Spleen (tissue), 7 donors: ENCODE measurements around the gene MOGAT2.

ENCODE experiments used
- CTCF ChIP-seq, 11 experiments: fragments of 200-600 bp in 7 of 11; fragments of 450-650 bp in 4 of 11; sonication (generic) in 4 of 11; IDR thresholded peaks in 8 of 11; conservative IDR thresholded peaks in 3 of 11; 1 replicate in 7 of 11; 2 replicates in 4 of 11; pipeline versions ENCODE4 v1.4.0 to v1.8.0; 2016 to 2021; ENCODE audit warnings: antibody characterized with exemption in 11 of 11, inconsistent platforms in 4 of 11, mild to moderate bottlenecking in 1 of 11
- POLR2AphosphoS5 ChIP-seq, 3 donors: sonication (generic); formaldehyde crosslinking; IDR thresholded peaks; one replicate each; pipeline ENCODE4 v1.5.1; 2017; ENCODE audit warnings: antibody characterized with exemption in 3 of 3
- donor health status: DM: no; HTN: no; CAD: no; lungs with moderate emphysema.
- donor health status: DM: no; HTN: no; CAD: no.
- donor health status: DM: no; HTN: no; CAD: no.

- TF ChIP-seq CTCF (IDR thresholded peaks at IDR 0.05 in 8 of 11, conservative IDR thresholded peaks at IDR 0.05 in 3 of 11) (no peak), POLR2AphosphoS5 (IDR thresholded peaks at IDR 0.05) (no peak)
These were observed 2.0 kb downstream of the MOGAT2 start for GRCh38 chr11:75719340-75720239.
